ENCODE data around the gene MGAT5B. TPM values are rescaled to one million over a fixed set of nuclear protein-coding genes. Genes with fewer than 3 reads are reported as not detected.

Gene MGAT5B
- total RNA-seq, 3 donors from 2014 or later = 0.17 to 0.65 (median 0.44) TPM

DNA sequence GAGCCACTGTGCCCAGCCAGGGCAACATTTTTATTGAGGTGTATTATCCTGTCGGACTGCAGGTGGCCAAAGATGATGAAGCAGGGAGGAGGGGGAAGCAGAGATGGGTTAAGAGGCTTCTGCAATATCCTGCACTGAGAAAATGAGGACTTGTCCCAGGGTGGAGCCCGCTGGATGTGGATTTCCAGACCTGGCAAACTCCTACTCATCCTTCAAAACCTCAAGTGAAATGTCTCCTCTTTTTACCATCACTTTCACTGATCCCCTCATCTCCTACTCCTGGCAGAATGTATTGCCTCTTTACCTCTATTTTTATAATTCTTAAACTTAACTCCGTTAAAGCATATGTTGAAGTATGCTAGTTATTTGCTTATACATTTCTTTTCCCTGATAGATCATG, 60.9 kb downstream of the MGAT5B start:
- Histone ChIP-seq H3K4me3 (no peak overlapping the region), H3K9me3 (no peaks in the 10 kb centered on the region), H3K36me3 (ENCODE audit: low read depth) (no peaks in the 10 kb centered on the region), H3K4me1 (ENCODE audit: low read depth) (no peaks in the 10 kb centered on the region)
- DNase-seq (no peak), ATAC-seq (no peak)
- intact Hi-C loops (cut with DNase I, micrococcal nuclease) = no loop called here
- TF ChIP-seq, protein P1, sequence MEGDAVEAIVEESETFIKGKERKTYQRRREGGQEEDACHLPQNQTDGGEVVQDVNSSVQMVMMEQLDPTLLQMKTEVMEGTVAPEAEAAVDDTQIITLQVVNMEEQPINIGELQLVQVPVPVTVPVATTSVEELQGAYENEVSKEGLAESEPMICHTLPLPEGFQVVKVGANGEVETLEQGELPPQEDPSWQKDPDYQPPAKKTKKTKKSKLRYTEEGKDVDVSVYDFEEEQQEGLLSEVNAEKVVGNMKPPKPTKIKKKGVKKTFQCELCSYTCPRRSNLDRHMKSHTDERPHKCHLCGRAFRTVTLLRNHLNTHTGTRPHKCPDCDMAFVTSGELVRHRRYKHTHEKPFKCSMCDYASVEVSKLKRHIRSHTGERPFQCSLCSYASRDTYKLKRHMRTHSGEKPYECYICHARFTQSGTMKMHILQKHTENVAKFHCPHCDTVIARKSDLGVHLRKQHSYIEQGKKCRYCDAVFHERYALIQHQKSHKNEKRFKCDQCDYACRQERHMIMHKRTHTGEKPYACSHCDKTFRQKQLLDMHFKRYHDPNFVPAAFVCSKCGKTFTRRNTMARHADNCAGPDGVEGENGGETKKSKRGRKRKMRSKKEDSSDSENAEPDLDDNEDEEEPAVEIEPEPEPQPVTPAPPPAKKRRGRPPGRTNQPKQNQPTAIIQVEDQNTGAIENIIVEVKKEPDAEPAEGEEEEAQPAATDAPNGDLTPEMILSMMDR (IDR thresholded peaks at IDR 0.05) = no peak

DNA sequence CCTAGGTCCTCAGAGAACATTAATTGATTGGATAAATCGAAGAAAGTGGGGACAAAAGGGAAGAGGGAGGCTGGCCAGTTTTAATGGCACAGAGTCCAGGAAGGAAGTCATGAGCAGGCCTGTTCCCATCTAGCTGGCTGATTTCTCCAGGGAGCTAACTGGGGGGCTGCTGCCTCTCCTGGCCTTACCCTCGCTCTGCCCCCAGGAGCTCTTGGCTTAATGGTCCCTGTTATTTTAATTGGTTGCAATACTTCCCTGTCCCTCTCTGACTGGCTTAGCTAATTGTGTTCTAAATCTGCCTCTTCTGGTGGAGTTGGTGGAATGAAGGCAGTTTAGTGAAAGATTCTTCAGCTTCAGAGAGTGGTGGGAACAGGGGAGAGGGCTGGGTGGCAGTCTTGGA, 61.4 kb downstream of the MGAT5B start:
- DNase-seq (no peak), ATAC-seq (no peak)
- H3K9me3 ChIP-seq = no peaks in the 10 kb centered on the region
- intact Hi-C loops (cut with DNase I, micrococcal nuclease) = no loop called here
- no peaks in the 10 kb centered on the region for H3K4me1 ChIP-seq (ENCODE audit: low read depth)
- H3K4me3 ChIP-seq = no peak overlapping the region
- no peaks in the 10 kb centered on the region for H3K36me3 ChIP-seq (ENCODE audit: low read depth)
- TF ChIP-seq, protein P1 (IDR thresholded peaks at IDR 0.05) = no peak

DNA sequence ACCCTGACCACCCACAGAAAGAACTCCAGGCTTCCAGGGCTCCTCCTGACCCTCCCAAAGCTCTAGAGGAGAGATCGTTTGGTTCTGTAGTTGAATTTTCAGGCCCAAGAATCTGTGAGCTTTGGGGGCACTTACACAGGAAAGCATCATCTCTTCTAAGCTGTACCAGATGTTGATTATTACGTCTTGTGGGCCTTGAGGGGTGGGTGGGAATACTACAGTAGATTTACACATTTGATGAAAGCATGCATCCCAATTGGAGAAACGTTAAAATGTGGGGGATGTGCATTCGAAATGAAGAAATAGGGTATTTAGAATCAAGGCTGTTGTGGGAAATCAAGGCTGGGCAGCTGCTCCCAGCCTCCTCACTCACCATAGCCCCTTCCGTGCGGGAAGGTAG, 61.9 kb downstream of the MGAT5B start:
- DNase-seq (no peak), ATAC-seq (no peak)
- intact Hi-C loops (cut with DNase I, micrococcal nuclease) = no loop called here
- Histone ChIP-seq H3K9me3 (no peaks in the 10 kb centered on the region), H3K4me3 (no peak overlapping the region), H3K36me3 (ENCODE audit: low read depth) (no peaks in the 10 kb centered on the region), H3K4me1 (ENCODE audit: low read depth) (no peaks in the 10 kb centered on the region)
- TF ChIP-seq, protein P1 (IDR thresholded peaks at IDR 0.05) = no peak

GRCh38 chr17:76932402-76933333, 64.5 kb downstream of the MGAT5B start:
- intact Hi-C loops (cut with DNase I, micrococcal nuclease) = no loop called here
- ATAC-seq = no peak
- no peaks in the 10 kb centered on the region for H3K9me3 ChIP-seq
- no peaks in the 10 kb centered on the region for H3K36me3 ChIP-seq (ENCODE audit: low read depth)
- no peaks in the 10 kb centered on the region for H3K4me1 ChIP-seq (ENCODE audit: low read depth)
- no peak for DNase-seq
- H3K4me3 ChIP-seq = no peak overlapping the region
- TF ChIP-seq, protein P1 (IDR thresholded peaks at IDR 0.05) = no peak

- ATAC-seq = no peak
- intact Hi-C loops (cut with DNase I, micrococcal nuclease) = no loop called here
- Histone ChIP-seq H3K36me3 (ENCODE audit: low read depth) (no peaks in the 10 kb centered on the region), H3K9me3 (no peaks in the 10 kb centered on the region), H3K4me1 (ENCODE audit: low read depth) (no peaks in the 10 kb centered on the region), H3K4me3 (no peak overlapping the region)
- TF ChIP-seq, protein P1 (IDR thresholded peaks at IDR 0.05) = no peak
- DNase-seq = no peak
Observed at GRCh38 chr17:76934561-76935320, 66.5 kb downstream of the MGAT5B start.
